ENCODE measurements around the gene MAN2A2. TPM values are rescaled to one million over a fixed set of nuclear protein-coding genes. Genes with fewer than 3 reads are reported as not detected.
"Not testable (repeated sequence)": the region's sequence is repeated elsewhere in the genome, so short reads cannot be mapped to it uniquely, and the experiment has no call there.

The MAN2A2 gene
- total RNA-seq, 1 donor = 38.8 TPM

GRCh38 chr15:90885432-90886290, 17.4 kb upstream of the MAN2A2 start:
- Histone ChIP-seq H3K4me1 (ENCODE audit: insufficient read depth, low read length) (peaks cover 43% of the 10 kb centered on the region), H3K4me3 (ENCODE audit: low read length) (peak overlapping the region; percentile 67), H3K9me3 (ENCODE audit: low read depth, low read length) (no peaks in the 10 kb centered on the region), H3K27me3 (ENCODE audit: insufficient read depth, low read length) (no peaks in the 10 kb centered on the region)

- Histone ChIP-seq H3K4me3 (ENCODE audit: low read length) (no peak overlapping the region), H3K4me1 (ENCODE audit: insufficient read depth, low read length) (peaks cover 43% of the 10 kb centered on the region), H3K27me3 (ENCODE audit: insufficient read depth, low read length) (no peaks in the 10 kb centered on the region), H3K9me3 (ENCODE audit: low read depth, low read length) (no peaks in the 10 kb centered on the region)
These were observed 16.8 kb upstream of the MAN2A2 start for GRCh38 chr15:90886291-90886614.

- H3K4me3 ChIP-seq (ENCODE audit: low read length) = no peak overlapping the region
- H3K9me3 ChIP-seq (ENCODE audit: low read depth, low read length) = no peaks in the 10 kb centered on the region
- no peaks in the 10 kb centered on the region for H3K27me3 ChIP-seq (ENCODE audit: insufficient read depth, low read length)
- peaks cover 43% of the 10 kb centered on the region for H3K4me1 ChIP-seq (ENCODE audit: insufficient read depth, low read length)
These were observed 16.0 kb upstream of the MAN2A2 start for GRCh38 chr15:90887037-90887481.

- Histone ChIP-seq H3K9me3 (ENCODE audit: low read depth, low read length) (no peaks in the 10 kb centered on the region), H3K4me1 (ENCODE audit: insufficient read depth, low read length) (peaks cover 28% of the 10 kb centered on the region), H3K27me3 (ENCODE audit: insufficient read depth, low read length) (no peaks in the 10 kb centered on the region), H3K4me3 (ENCODE audit: low read length) (no peak overlapping the region)
These were observed 13.8 kb upstream of the MAN2A2 start for GRCh38 chr15:90889313-90889730.

- Histone ChIP-seq H3K4me3 (ENCODE audit: low read length) (no peak overlapping the region), H3K9me3 (ENCODE audit: low read depth, low read length) (no peaks in the 10 kb centered on the region), H3K27me3 (ENCODE audit: insufficient read depth, low read length) (no peaks in the 10 kb centered on the region)
These were observed 13.2 kb upstream of the MAN2A2 start for GRCh38 chr15:90889736-90890456.

GRCh38 chr15:90890839-90891238, 12.3 kb upstream of the MAN2A2 start:
- H3K4me1 ChIP-seq (ENCODE audit: insufficient read depth, low read length) = peaks cover 19% of the 10 kb centered on the region
- no peak overlapping the region for H3K4me3 ChIP-seq (ENCODE audit: low read length)
- H3K27me3 ChIP-seq (ENCODE audit: insufficient read depth, low read length) = no peaks in the 10 kb centered on the region
- H3K9me3 ChIP-seq (ENCODE audit: low read depth, low read length) = no peaks in the 10 kb centered on the region

More at GRCh38 chr15:90889736-90890456, 13.2 kb upstream of the MAN2A2 start:
- peaks cover 23% of the 10 kb centered on the region for H3K4me1 ChIP-seq (ENCODE audit: insufficient read depth, low read length)

GRCh38 chr15:90891346-90891949, 11.7 kb upstream of the MAN2A2 start:
- Histone ChIP-seq H3K9me3 (ENCODE audit: low read depth, low read length) (no peaks in the 10 kb centered on the region), H3K4me1 (ENCODE audit: insufficient read depth, low read length) (peaks cover 19% of the 10 kb centered on the region), H3K4me3 (ENCODE audit: low read length) (no peak overlapping the region), H3K27me3 (ENCODE audit: insufficient read depth, low read length) (no peaks in the 10 kb centered on the region)

GRCh38 chr15:90892023-90892422, 11.1 kb upstream of the MAN2A2 start:
- no peaks in the 10 kb centered on the region for H3K9me3 ChIP-seq (ENCODE audit: low read depth, low read length)
- H3K27me3 ChIP-seq (ENCODE audit: insufficient read depth, low read length) = no peaks in the 10 kb centered on the region
- H3K4me3 ChIP-seq (ENCODE audit: low read length) = no peak overlapping the region
- H3K4me1 ChIP-seq (ENCODE audit: insufficient read depth, low read length) = peaks cover 19% of the 10 kb centered on the region

- Histone ChIP-seq H3K4me3 (ENCODE audit: low read length) (no peak overlapping the region), H3K27me3 (ENCODE audit: insufficient read depth, low read length) (no peaks in the 10 kb centered on the region), H3K9me3 (ENCODE audit: low read depth, low read length) (no peaks in the 10 kb centered on the region), H3K4me1 (ENCODE audit: insufficient read depth, low read length) (peaks cover 19% of the 10 kb centered on the region)
These were observed 10.5 kb upstream of the MAN2A2 start for GRCh38 chr15:90892498-90893174.

- Histone ChIP-seq H3K27me3 (ENCODE audit: insufficient read depth, low read length) (no peaks in the 10 kb centered on the region), H3K4me1 (ENCODE audit: insufficient read depth, low read length) (peaks cover 19% of the 10 kb centered on the region), H3K9me3 (ENCODE audit: low read depth, low read length) (no peaks in the 10 kb centered on the region), H3K4me3 (ENCODE audit: low read length) (no peak overlapping the region)
These were observed 9.7 kb upstream of the MAN2A2 start for GRCh38 chr15:90893175-90894090.

- Histone ChIP-seq H3K4me3 (ENCODE audit: low read length) (no peak overlapping the region), H3K27me3 (ENCODE audit: insufficient read depth, low read length) (no peaks in the 10 kb centered on the region), H3K9me3 (ENCODE audit: low read depth, low read length) (no peaks in the 10 kb centered on the region), H3K4me1 (ENCODE audit: insufficient read depth, low read length) (peaks cover 19% of the 10 kb centered on the region)
These were observed 7.5 kb upstream of the MAN2A2 start for GRCh38 chr15:90895571-90896117.

GRCh38 chr15:90897131-90897655, 5.9 kb upstream of the MAN2A2 start:
- not testable (repeated sequence) for H3K4me3 ChIP-seq (ENCODE audit: low read length); H3K27me3 ChIP-seq (ENCODE audit: insufficient read depth, low read length); H3K9me3 ChIP-seq (ENCODE audit: low read depth, low read length)
- peaks cover 28% of the 10 kb centered on the region for H3K4me1 ChIP-seq (ENCODE audit: insufficient read depth, low read length)

GRCh38 chr15:90901175-90902039, 1.7 kb upstream of the MAN2A2 start:
- H3K4me3 ChIP-seq (ENCODE audit: low read length) = no peak overlapping the region
- peaks cover 27% of the 10 kb centered on the region for H3K4me1 ChIP-seq (ENCODE audit: insufficient read depth, low read length)
- H3K27me3 ChIP-seq (ENCODE audit: insufficient read depth, low read length) = no peaks in the 10 kb centered on the region
- no peaks in the 10 kb centered on the region for H3K9me3 ChIP-seq (ENCODE audit: low read depth, low read length)

Data from mononuclear cell (primary cell).